NCI-H1105 (cell line): Measurements from ENCODE around the gene TEX26.

ENCODE experiments used
- DNase-seq: peaks from one replicate; lab custom pipeline; 2025; lab: John Stamatoyannopoulos, UW

The TEX26 gene

GRCh38 chr13:31012655-31013024 lies 80.2 kb downstream of the TEX26 start:
- no peak for DNase-seq

GRCh38 chr13:31014456-31014855 lies 82.0 kb downstream of the TEX26 start:
- no peak for DNase-seq

- no peak for DNase-seq
Measured at GRCh38 chr13:31015199-31015598, 82.7 kb downstream of the TEX26 start.

- no peak for DNase-seq
Measured at GRCh38 chr13:31016342-31017325, 84.2 kb downstream of the TEX26 start.

- DNase-seq = no peak
Measured at GRCh38 chr13:31018511-31018910, 86.1 kb downstream of the TEX26 start.

- DNase-seq = no peak
Measured at GRCh38 chr13:31020996-31021395, 88.5 kb downstream of the TEX26 start.

GRCh38 chr13:31022288-31022895 lies 89.9 kb downstream of the TEX26 start:
- DNase-seq = no peak

GRCh38 chr13:31022928-31023530 lies 90.6 kb downstream of the TEX26 start:
- no peak for DNase-seq
